Naive thymus-derived CD4-positive, alpha-beta T cell (primary cell): ENCODE data around the gene KIF13A. TPM values are rescaled to one million over a fixed set of nuclear protein-coding genes. Genes with fewer than 3 reads are reported as not detected.

Experiments
- ATAC-seq: fragments of 150-1000 bp; cut with Tn5 transposase; 2 replicates; pipeline ENCODE4 v1.10.0; 2021; ENCODE audit warnings: mild to moderate bottlenecking, moderate library complexity
- CTCF ChIA-PET: fragments of 350-600 bp; sonication (Branson Sonifier 250); formaldehyde crosslinking; loops from one replicate; lab custom pipeline; 2021; ENCODE audit warnings: antibody characterized with exemption; lab: Charles Lee
- POLR2A ChIA-PET: fragments of 350-600 bp; sonication (Branson Sonifier 250); formaldehyde crosslinking; loops from one replicate; lab custom pipeline; 2021; ENCODE audit warnings: antibody characterized with exemption, inconsistent platforms; lab: Charles Lee
- DNase-seq, 9 donors: peaks; one replicate each; pipeline versions ENCODE4 v3.0.0 to v3.0.0-alpha.2; 2020 to 2022; ENCODE audit warnings: mixed read lengths in 1 of 9
- H3K27ac ChIP-seq: one replicate; pipeline ENCODE4 v1.7.0; 2013; ENCODE audit warnings: mild to moderate bottlenecking, low read depth, low read length, moderate library complexity
- H3K27me3 ChIP-seq, 2 donors: one replicate each; pipeline ENCODE4 v1.7.0; 2013; ENCODE audit warnings: low read length in 2 of 2, mild to moderate bottlenecking in 2 of 2, moderate library complexity in 2 of 2; ENCODE audit not compliant: control insufficient read depth in 2 of 2, insufficient read depth in 2 of 2
- H3K36me3 ChIP-seq, 3 experiments: 1 replicate in 2 of 3; 2 replicates in 1 of 3; pipeline ENCODE4 v1.7.0; 2013; ENCODE audit warnings: low read length in 3 of 3, mild to moderate bottlenecking in 3 of 3, moderate library complexity in 1 of 3; ENCODE audit not compliant: insufficient read depth in 3 of 3, control insufficient read depth in 2 of 3
- H3K4me1 ChIP-seq, 2 donors: one replicate each; pipeline ENCODE4 v1.7.0; 2013; ENCODE audit warnings: low read length in 2 of 2, mild to moderate bottlenecking in 2 of 2, moderate library complexity in 1 of 2; ENCODE audit not compliant: control insufficient read depth in 2 of 2, insufficient read depth in 2 of 2
- H3K4me3 ChIP-seq: 2 replicates; pipeline ENCODE4 v1.7.0; 2013; ENCODE audit warnings: mild to moderate bottlenecking, low read length
- H3K9me3 ChIP-seq, 3 experiments: 1 replicate in 2 of 3; 2 replicates in 1 of 3; pipeline ENCODE4 v1.7.0; 2013; ENCODE audit warnings: low read length in 3 of 3; ENCODE audit not compliant: control insufficient read depth in 2 of 3
- H3K27ac Mint-ChIP-seq, 9 donors: one replicate each; pipeline ENCODE4 v1.8.0; 2020 to 2022; ENCODE audit warnings: mixed read lengths in 9 of 9, mild to moderate bottlenecking in 8 of 9, moderate library complexity in 5 of 9, inconsistent platforms in 2 of 9
- H3K27me3 Mint-ChIP-seq, 5 donors: one replicate each; pipeline ENCODE4 v1.8.0; 2021 to 2022; ENCODE audit warnings: mixed read lengths in 5 of 5, mild to moderate bottlenecking in 1 of 5
- H3K36me3 Mint-ChIP-seq, 5 donors: one replicate each; pipeline ENCODE4 v1.8.0; 2020 to 2022; ENCODE audit warnings: mixed read lengths in 5 of 5, mild to moderate bottlenecking in 3 of 5, inconsistent platforms in 1 of 5
- H3K4me1 Mint-ChIP-seq, 7 donors: one replicate each; pipeline ENCODE4 v1.8.0; 2020 to 2022; ENCODE audit warnings: mixed read lengths in 7 of 7, mild to moderate bottlenecking in 3 of 7, inconsistent platforms in 1 of 7
- H3K4me3 Mint-ChIP-seq, 10 donors: one replicate each; pipeline ENCODE4 v1.8.0; 2020 to 2022; ENCODE audit warnings: mild to moderate bottlenecking in 10 of 10, mixed read lengths in 10 of 10, moderate library complexity in 6 of 10, inconsistent platforms in 2 of 10
- H3K9me3 Mint-ChIP-seq, 11 donors: one replicate each; pipeline ENCODE4 v1.8.0; 2020 to 2022; ENCODE audit warnings: mixed read lengths in 11 of 11, mild to moderate bottlenecking in 4 of 11, inconsistent platforms in 1 of 11, moderate library complexity in 1 of 11
- intact Hi-C, 2 donors: fragments of 100-400 bp; cut with micrococcal nuclease; formaldehyde crosslinking; loops; one replicate each; pipeline ENCODE4 v1.15.1; 2023
- polyA plus RNA-seq, 2 donors: library from polyadenylated mRNA; unstranded; fragments of 300-500 nt; fragmentation: Illumina TruSeq; gene quantifications; one replicate each; pipeline ENCODE4 v1.2.3, GENCODE V29; 2021
- total RNA-seq, 6 experiments: library from RNA in 5 of 6; stranded (reverse) in 5 of 6; gene quantifications; 1 replicate in 5 of 6; 2 replicates in 1 of 6; pipeline ENCODE4 v1.2.3 and lab custom pipeline; 2021 to 2026

Gene KIF13A
- total and polyA plus RNA-seq, 7 experiments from 2014 or later, result 0.05 to 21.0 (median 0.97) TPM; not detected in 2

DNA sequence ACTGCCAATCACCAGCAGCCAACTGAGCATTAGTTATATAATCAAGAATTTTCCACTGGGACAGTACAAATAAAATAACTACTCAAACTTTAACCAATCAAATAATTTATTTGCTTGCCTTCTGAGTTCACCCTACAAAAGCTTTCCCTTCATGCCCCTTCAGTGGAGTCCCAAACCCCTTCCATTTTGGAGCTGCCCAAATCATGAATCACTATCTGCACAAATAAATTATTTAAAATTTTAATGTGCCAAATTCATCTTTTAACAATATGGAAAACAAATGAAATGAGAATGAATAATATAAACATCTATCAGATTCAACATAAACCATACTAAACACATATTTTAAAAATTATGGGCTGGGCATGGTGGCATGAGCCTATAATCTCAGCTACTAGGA is 85.9 kb downstream of the KIF13A start:
- H3K4me3 ChIP-seq, result no peak overlapping the region
- H3K9me3 Mint-ChIP-seq, result peaks cover 0 to 12% (median 2%) of the 10 kb centered on the region in 11 donors
- H3K27ac Mint-ChIP-seq, result no peak overlapping the region
- DNase-seq, result no peak
- intact Hi-C loops, result no loop called here
- H3K4me3 Mint-ChIP-seq, result no peak overlapping the region
- H3K27ac ChIP-seq, result no peak overlapping the region
- POLR2A ChIA-PET, result no interaction called here
- no peaks in the 10 kb centered on the region for H3K9me3 ChIP-seq
- peaks cover 0 to 4% (median 0%) of the 10 kb centered on the region in 5 donors for H3K36me3 Mint-ChIP-seq
- H3K27me3 ChIP-seq, result no peaks in the 10 kb centered on the region
- H3K4me1 Mint-ChIP-seq, result peaks cover 0 to 1% (median 0%) of the 10 kb centered on the region in 7 donors
- ATAC-seq, result no peak
- H3K27me3 Mint-ChIP-seq, result peaks cover 15 to 28% (median 21%) of the 10 kb centered on the region in 5 donors
- no peaks in the 10 kb centered on the region for H3K4me1 ChIP-seq
- CTCF ChIA-PET, result no interaction called here
- no peaks in the 10 kb centered on the region for H3K36me3 ChIP-seq

DNA sequence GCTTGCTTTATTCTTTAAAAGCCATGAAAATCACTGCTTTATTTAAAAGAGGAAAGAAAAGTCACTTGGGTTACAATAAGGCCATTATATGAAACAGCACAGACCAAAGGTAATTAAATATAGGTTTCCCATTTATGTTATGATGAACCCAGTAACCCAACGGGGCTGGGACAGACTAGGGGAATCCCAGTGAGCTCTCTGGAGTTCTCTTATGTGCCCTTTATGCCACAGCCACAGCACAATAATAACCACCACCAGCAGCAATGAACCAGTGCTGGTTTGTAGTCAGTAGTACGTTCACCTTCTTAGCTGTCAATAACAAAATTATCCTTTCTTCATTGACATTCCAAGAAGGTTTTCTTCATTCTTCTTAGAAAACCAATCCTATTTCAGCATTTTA is 87.4 kb downstream of the KIF13A start:
- H3K27ac ChIP-seq, result no peak overlapping the region
- intact Hi-C loops, result no loop called here
- H3K27me3 ChIP-seq, result no peaks in the 10 kb centered on the region
- H3K4me3 ChIP-seq, result no peak overlapping the region
- Mint-ChIP-seq H3K4me3 (no peak overlapping the region), H3K9me3 (peaks cover 5 to 25% (median 12%) of the 10 kb centered on the region in 11 donors), H3K27me3 (peaks cover 12 to 27% (median 15%) of the 10 kb centered on the region in 5 donors), H3K27ac (no peak overlapping the region), H3K36me3 (peaks cover 0 to 12% (median 6%) of the 10 kb centered on the region in 5 donors), H3K4me1 (no peaks in the 10 kb centered on the region)
- ATAC-seq (no peak), DNase-seq (no peak)
- H3K4me1 ChIP-seq, result no peaks in the 10 kb centered on the region
- CTCF ChIA-PET, result no interaction called here
- H3K36me3 ChIP-seq, result no peaks in the 10 kb centered on the region
- peaks cover 0 to 10% (median 4%) of the 10 kb centered on the region in 3 experiments for H3K9me3 ChIP-seq
- POLR2A ChIA-PET, result no interaction called here

DNA sequence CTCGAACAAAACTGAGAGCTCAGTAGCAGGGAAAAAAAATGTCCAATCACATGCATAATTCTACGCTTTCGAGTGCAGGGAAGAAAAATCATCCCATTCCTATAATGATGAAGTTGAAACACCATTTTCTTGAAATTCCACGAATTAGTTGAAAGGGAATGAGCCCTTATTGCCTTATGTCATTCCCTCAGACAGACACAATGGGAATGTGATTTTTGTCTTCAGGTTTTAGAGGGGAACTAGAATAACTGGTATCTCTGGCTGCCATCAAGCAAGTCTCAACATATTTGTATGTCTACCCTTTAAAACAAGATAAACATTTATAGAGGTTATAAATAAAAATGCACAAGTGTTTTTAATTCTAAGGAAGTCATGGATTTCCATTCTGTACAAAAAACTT is 87.9 kb downstream of the KIF13A start:
- Mint-ChIP-seq H3K27me3 (peaks cover 12 to 27% (median 15%) of the 10 kb centered on the region in 5 donors), H3K4me1 (no peaks in the 10 kb centered on the region), H3K9me3 (peaks cover 5 to 30% (median 12%) of the 10 kb centered on the region in 11 donors), H3K27ac (no peak overlapping the region), H3K36me3 (peaks cover 0 to 12% (median 6%) of the 10 kb centered on the region in 5 donors), H3K4me3 (no peak overlapping the region)
- Histone ChIP-seq H3K27me3 (no peaks in the 10 kb centered on the region), H3K4me3 (no peak overlapping the region), H3K27ac (no peak overlapping the region), H3K36me3 (no peaks in the 10 kb centered on the region), H3K9me3 (peaks cover 0 to 15% (median 4%) of the 10 kb centered on the region in 3 experiments), H3K4me1 (no peaks in the 10 kb centered on the region)
- POLR2A ChIA-PET, result no interaction called here
- no peak for ATAC-seq
- intact Hi-C loops, result no loop called here
- no peak for DNase-seq
- CTCF ChIA-PET, result no interaction called here

DNA sequence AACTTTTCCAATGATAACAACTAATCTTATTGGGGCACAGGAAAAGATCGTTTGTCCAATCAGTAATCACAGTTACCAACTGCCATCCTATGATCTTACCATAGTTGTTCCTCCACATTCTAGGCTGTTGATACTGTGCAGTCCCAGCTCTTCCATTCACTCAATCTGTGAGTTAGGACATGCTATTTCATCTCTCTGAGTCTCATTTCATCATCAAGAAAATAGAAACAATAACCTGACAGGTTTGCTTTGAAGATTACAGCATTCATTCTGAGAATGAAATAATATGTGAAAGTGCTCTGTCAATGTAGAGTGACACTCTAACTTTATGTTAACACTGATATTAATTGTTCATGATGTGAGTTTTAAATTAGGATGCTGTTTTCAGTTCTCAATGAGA is 89.8 kb downstream of the KIF13A start:
- Histone ChIP-seq H3K27ac (no peak overlapping the region), H3K4me3 (no peak overlapping the region), H3K36me3 (no peaks in the 10 kb centered on the region), H3K9me3 (peaks cover 0 to 15% (median 4%) of the 10 kb centered on the region in 3 experiments), H3K27me3 (no peaks in the 10 kb centered on the region), H3K4me1 (no peaks in the 10 kb centered on the region)
- DNase-seq (no peak), ATAC-seq (no peak)
- POLR2A ChIA-PET, result no interaction called here
- Mint-ChIP-seq H3K27me3 (peaks cover 7 to 20% (median 11%) of the 10 kb centered on the region in 5 donors), H3K9me3 (peaks cover 5 to 36% (median 13%) of the 10 kb centered on the region in 11 donors), H3K4me3 (no peak overlapping the region), H3K36me3 (peaks cover 0 to 12% (median 6%) of the 10 kb centered on the region in 5 donors), H3K27ac (no peak overlapping the region), H3K4me1 (no peaks in the 10 kb centered on the region)
- intact Hi-C loops, result no loop called here
- CTCF ChIA-PET, result no interaction called here

DNA sequence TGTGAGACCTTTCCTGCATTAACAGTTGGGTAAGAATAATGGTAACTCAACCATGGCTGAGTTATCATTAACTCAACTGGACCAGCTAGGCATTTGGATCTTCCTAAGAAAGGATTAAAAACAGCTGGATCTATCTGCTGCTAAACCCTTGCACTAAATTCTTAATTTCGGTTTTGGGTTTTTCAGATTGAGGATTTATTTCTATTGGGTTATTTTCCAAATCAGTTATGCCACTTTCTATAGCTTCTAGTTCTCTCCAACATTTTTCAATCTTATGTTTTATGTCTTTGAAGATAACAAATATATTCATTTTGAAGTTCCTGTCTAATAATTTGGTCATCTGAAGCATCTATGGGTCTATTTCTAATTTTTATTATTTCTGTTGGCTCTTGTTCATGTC is 92.5 kb downstream of the KIF13A start:
- no peak for DNase-seq
- Histone ChIP-seq H3K36me3 (no peaks in the 10 kb centered on the region), H3K4me1 (no peaks in the 10 kb centered on the region), H3K27me3 (no peaks in the 10 kb centered on the region), H3K27ac (no peak overlapping the region), H3K4me3 (no peak overlapping the region), H3K9me3 (peaks cover 0 to 15% (median 4%) of the 10 kb centered on the region in 3 experiments)
- H3K27me3 Mint-ChIP-seq, result peaks cover 14 to 25% (median 20%) of the 10 kb centered on the region in 5 donors
- no peak overlapping the region for H3K4me3 Mint-ChIP-seq
- intact Hi-C loops, result no loop called here
- ChIA-PET POLR2A (no interaction called here), CTCF (interaction anchor here (0.6 kb wide), 1 partner anchor 1600 kb away, joined by 3 read pairs; no protein-coding TSS in a partner anchor)
- H3K9me3 Mint-ChIP-seq, result peaks cover 5 to 36% (median 13%) of the 10 kb centered on the region in 11 donors
- no peak for ATAC-seq
- peaks cover 0 to 15% (median 6%) of the 10 kb centered on the region in 5 donors for H3K36me3 Mint-ChIP-seq
- H3K4me1 Mint-ChIP-seq, result peaks cover 0 to 4% (median 0%) of the 10 kb centered on the region in 7 donors
- H3K27ac Mint-ChIP-seq, result no peak overlapping the region

DNA sequence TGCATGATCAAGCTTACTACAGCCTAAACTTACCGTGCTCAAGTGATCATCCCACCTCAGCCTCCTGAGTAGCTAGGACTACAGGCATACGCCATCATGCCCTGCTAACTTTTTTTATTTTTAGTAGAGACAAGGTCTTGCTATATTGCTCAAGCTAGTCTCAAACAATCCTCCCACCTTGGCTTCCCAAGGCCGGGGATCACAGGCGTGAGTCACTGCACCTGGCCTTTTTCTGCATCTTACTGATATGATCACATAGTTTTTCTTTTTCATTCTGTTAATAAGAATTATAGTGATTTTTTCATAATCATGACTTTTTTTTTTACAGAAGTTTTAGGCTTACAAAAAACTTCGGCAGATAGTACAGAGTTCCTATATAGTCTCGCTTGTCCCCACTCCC is 93.2 kb downstream of the KIF13A start:
- ATAC-seq, result no peak
- peaks cover 5 to 36% (median 13%) of the 10 kb centered on the region in 11 donors for H3K9me3 Mint-ChIP-seq

More for the DNA sequence above, 93.2 kb downstream of the KIF13A start:
- Histone ChIP-seq H3K27me3 (no peaks in the 10 kb centered on the region), H3K36me3 (no peaks in the 10 kb centered on the region), H3K9me3 (peaks cover 0 to 15% (median 4%) of the 10 kb centered on the region in 3 experiments), H3K4me3 (no peak overlapping the region), H3K27ac (no peak overlapping the region), H3K4me1 (no peaks in the 10 kb centered on the region)
- DNase-seq, result no peak
- H3K36me3 Mint-ChIP-seq, result peaks cover 0 to 15% (median 6%) of the 10 kb centered on the region in 5 donors
- intact Hi-C loops, result no loop called here
- ChIA-PET POLR2A (no interaction called here), CTCF (no interaction called here)
- H3K27ac Mint-ChIP-seq, result no peak overlapping the region
- peaks cover 14 to 25% (median 24%) of the 10 kb centered on the region in 5 donors for H3K27me3 Mint-ChIP-seq
- H3K4me3 Mint-ChIP-seq, result no peak overlapping the region
- peaks cover 0 to 4% (median 0%) of the 10 kb centered on the region in 7 donors for H3K4me1 Mint-ChIP-seq
